HepG2 (cell line): ENCODE measurements around the gene TXLNA. TPM values are rescaled to one million over a fixed set of nuclear protein-coding genes. Genes with fewer than 3 reads are reported as not detected.

Experiments used
- FOSL2 ChIP-seq: sonication (generic); formaldehyde crosslinking; IDR thresholded peaks from 2 replicates; pipeline ENCODE4 v1.4.0; 2020; ENCODE audit warnings: missing genetic modification reagents
- HOXA3 ChIP-seq: sonication (generic); formaldehyde crosslinking; IDR thresholded peaks from 2 replicates; pipeline ENCODE4 v1.5.0; 2020; ENCODE audit warnings: missing genetic modification reagents
- ISL2 ChIP-seq: sonication (generic); formaldehyde crosslinking; IDR thresholded peaks from 2 replicates; pipeline ENCODE4 v1.5.0; 2020; ENCODE audit warnings: missing genetic modification reagents
- JDP2 ChIP-seq: sonication (generic); formaldehyde crosslinking; IDR thresholded peaks from 2 replicates; pipeline ENCODE4 v1.8.1; 2022; ENCODE audit warnings: missing genetic modification reagents, borderline replicate concordance
- KLF6 ChIP-seq: IDR thresholded peaks from 2 replicates; pipeline ENCODE4 v1.8.0; 2016; ENCODE audit warnings: missing biosample characterization, missing genetic modification reagents
- MAX ChIP-seq: IDR thresholded peaks from 2 replicates; pipeline ENCODE4 v1.6.1; 2012; ENCODE audit warnings: inconsistent platforms
- NBN ChIP-seq: fragments of 450-650 bp; conservative IDR thresholded peaks from 2 replicates; pipeline ENCODE4 v1.6.1; 2017
- NCOA5 ChIP-seq: sonication (generic); formaldehyde crosslinking; IDR thresholded peaks from 2 replicates; pipeline ENCODE4 v1.4.0; 2020; ENCODE audit warnings: missing genetic modification reagents
- NFE2 ChIP-seq: sonication (generic); formaldehyde crosslinking; IDR thresholded peaks from 2 replicates; pipeline ENCODE4 v1.4.0; 2020; ENCODE audit warnings: missing genetic modification reagents
- PITX1 ChIP-seq: sonication (generic); formaldehyde crosslinking; IDR thresholded peaks from 2 replicates; pipeline ENCODE4 v1.5.1; 2020; ENCODE audit warnings: mild to moderate bottlenecking, missing genetic modification reagents
- POLR2A ChIP-seq, 2 experiments: IDR thresholded peaks; 2 replicates each; pipeline ENCODE4 v1.6.1; 2011; ENCODE audit warnings: low read depth in 2 of 2, low read length in 2 of 2, mild to moderate bottlenecking in 1 of 2, moderate library complexity in 1 of 2; ENCODE audit not compliant: insufficient read depth in 1 of 2
- SALL2 ChIP-seq: sonication (generic); formaldehyde crosslinking; IDR thresholded peaks from 2 replicates; pipeline ENCODE4 v1.8.1; 2023; ENCODE audit warnings: mild to moderate bottlenecking, missing genetic modification reagents, inconsistent platforms
- SMYD3 ChIP-seq: sonication (generic); formaldehyde crosslinking; IDR thresholded peaks from 2 replicates; pipeline ENCODE4 v1.8.1; 2023; ENCODE audit warnings: mild to moderate bottlenecking, missing genetic modification reagents
- SNAPC2 ChIP-seq: sonication (generic); formaldehyde crosslinking; IDR thresholded peaks from 2 replicates; pipeline ENCODE4 v1.8.1; 2022; ENCODE audit warnings: mild to moderate bottlenecking, missing genetic modification reagents
- TARDBP ChIP-seq: sonication (generic); formaldehyde crosslinking; IDR thresholded peaks from 2 replicates; pipeline ENCODE4 v1.8.0; 2022; ENCODE audit warnings: mild to moderate bottlenecking, missing genetic modification reagents
- TBX3 ChIP-seq: fragments of 450-650 bp; IDR thresholded peaks from 2 replicates; pipeline ENCODE4 v1.6.1; 2017; ENCODE audit warnings: antibody characterized with exemption, mild to moderate bottlenecking, inconsistent platforms, borderline replicate concordance
- ZBTB7A ChIP-seq: sonication (generic); formaldehyde crosslinking; IDR thresholded peaks from 2 replicates; pipeline ENCODE4 v1.8.0; 2022; ENCODE audit warnings: mild to moderate bottlenecking, missing genetic modification reagents
- ZFX ChIP-seq: sonication (generic); formaldehyde crosslinking; IDR thresholded peaks from 2 replicates; pipeline ENCODE4 v1.4.0; 2020; ENCODE audit warnings: mild to moderate bottlenecking, low read depth, missing genetic modification reagents, moderate library complexity
- ZIK1 ChIP-seq: sonication (generic); formaldehyde crosslinking; IDR thresholded peaks from 2 replicates; pipeline ENCODE4 v1.5.0; 2020; ENCODE audit warnings: mild to moderate bottlenecking, low read depth, missing genetic modification reagents, borderline replicate concordance
- ZMYM3 ChIP-seq: sonication (generic); formaldehyde crosslinking; IDR thresholded peaks from 2 replicates; pipeline ENCODE4 v1.5.1; 2020; ENCODE audit warnings: mild to moderate bottlenecking, missing genetic modification reagents
- ZNF225 ChIP-seq: sonication (generic); formaldehyde crosslinking; IDR thresholded peaks from 2 replicates; pipeline ENCODE4 v1.4.0; 2020; ENCODE audit warnings: mild to moderate bottlenecking, missing genetic modification reagents
- ZNF251 ChIP-seq: sonication (generic); formaldehyde crosslinking; IDR thresholded peaks from 2 replicates; pipeline ENCODE4 v1.9.0; 2021; ENCODE audit warnings: mild to moderate bottlenecking, missing genetic modification reagents
- ZNF414 ChIP-seq: sonication (generic); formaldehyde crosslinking; IDR thresholded peaks from 2 replicates; pipeline ENCODE4 v1.5.0; 2020; ENCODE audit warnings: missing genetic modification reagents
- ZNF431 ChIP-seq: sonication (generic); formaldehyde crosslinking; IDR thresholded peaks from 2 replicates; pipeline ENCODE4 v1.9.0; 2022; ENCODE audit warnings: missing genetic modification reagents, low read depth, mild to moderate bottlenecking, borderline replicate concordance
- ZNF451 ChIP-seq: sonication (generic); formaldehyde crosslinking; IDR thresholded peaks from 2 replicates; pipeline ENCODE4 v1.5.0; 2020; ENCODE audit warnings: mild to moderate bottlenecking, missing genetic modification reagents
- ZNF691 ChIP-seq: sonication (generic); formaldehyde crosslinking; IDR thresholded peaks from 2 replicates; pipeline ENCODE4 v1.4.0; 2020; ENCODE audit warnings: missing genetic modification reagents, low read depth, mild to moderate bottlenecking, borderline replicate concordance
- ZNF777 ChIP-seq: sonication (generic); formaldehyde crosslinking; IDR thresholded peaks from 2 replicates; pipeline ENCODE4 v1.4.0; 2020; ENCODE audit warnings: missing genetic modification reagents
- ZNF782 ChIP-seq: sonication (generic); formaldehyde crosslinking; IDR thresholded peaks from 2 replicates; pipeline ENCODE4 v1.4.0; 2020; ENCODE audit warnings: missing genetic modification reagents, mild to moderate bottlenecking, borderline replicate concordance
- ZNF792 ChIP-seq: IDR thresholded peaks from 2 replicates; pipeline ENCODE4 v1.6.1; 2016
- polyA plus RNA-seq, 8 experiments: library from polyadenylated mRNA; depleted of rRNA in 3 of 8; stranded (reverse) in 7 of 8; unstranded in 1 of 8; fragments of >200 nt; fragmentation: Illumina TruSeq in 4 of 8; extraction: Trizol in 4 of 8; gene quantifications; 2 replicates each; pipeline versions ENCODE4 v1.2.1 to v1.2.3, GENCODE V29; 2011 to 2016; ENCODE audit warnings: low read depth in 4 of 8, missing spikeins in 1 of 8, mixed read lengths in 1 of 8; ENCODE audit not compliant: insufficient read depth in 1 of 8
- total RNA-seq, 5 experiments: library from RNA; depleted of rRNA; stranded (reverse); fragments of >200 nt; fragmentation: Illumina TruSeq; extraction: Trizol; gene quantifications; 2 replicates each; pipeline ENCODE4 v1.2.3, GENCODE V29; 2016; ENCODE audit warnings: low read depth in 1 of 5

The TXLNA gene
- total and polyA plus RNA-seq, 2 of the 13 experiments (the other 11 are each of a cell fraction or from before 2014, with no cell fraction given), result 29.6 to 67.8 TPM

- TF ChIP-seq ZNF431 (CRISPR knock-in tag) (no peak), HOXA3 (CRISPR knock-in tag) (peak; percentile 51; the same call in 1 of the 2 replicates), ZMYM3 (CRISPR knock-in tag) (peak; percentile 14; the same call in 1 of the 2 replicates), ZNF792 (CRISPR knock-in tag) (0 out of 2 replicates have a peak, but pooled peaks have one; percentile 30), SALL2 (CRISPR knock-in tag) (0 out of 2 replicates have a peak, but pooled peaks have one; percentile 50), FOSL2 (CRISPR knock-in tag) (peak; percentile 88), TBX3 (no peak), SMYD3 (CRISPR knock-in tag) (no peak), MAX (peak; percentile 89), PITX1 (CRISPR knock-in tag) (0 out of 2 replicates have a peak, but pooled peaks have one; percentile 27), ZNF225 (CRISPR knock-in tag) (no peak), SNAPC2 (CRISPR knock-in tag) (no peak), ZNF451 (CRISPR knock-in tag) (peak; percentile 67; the same call in 1 of the 2 replicates), ZNF782 (CRISPR knock-in tag) (peak; percentile 80; the same call in 1 of the 2 replicates), ZIK1 (peak; percentile 53; the same call in 1 of the 2 replicates), ZNF414 (CRISPR knock-in tag) (0 out of 2 replicates have a peak, but pooled peaks have one; percentile 46), POLR2A (IDR thresholded peaks at IDR 0.05; ENCODE audit: insufficient read depth in 1 of 2, low read depth in 2 of 2, low read length in 2 of 2) (peak in 1 of 2 experiments; percentile 39; a peak in 1 of 4 replicates), ZNF777 (CRISPR knock-in tag) (peak; percentile 66), JDP2 (CRISPR knock-in tag) (no peak), ZFX (CRISPR knock-in tag) (peak; percentile 76; the same call in 1 of the 2 replicates), ZNF691 (peak; percentile 88; the same call in 1 of the 2 replicates), KLF6 (CRISPR knock-in tag) (peak; percentile 68; the same call in 1 of the 2 replicates), TARDBP (CRISPR knock-in tag) (no peak), ISL2 (peak; percentile 36; the same call in 1 of the 2 replicates), ZNF251 (CRISPR knock-in tag) (0 out of 2 replicates have a peak, but pooled peaks have one; percentile 42), NFE2 (CRISPR knock-in tag) (no peak), ZBTB7A (CRISPR knock-in tag) (0 out of 2 replicates have a peak, but pooled peaks have one; percentile 40), NBN (no peak), NCOA5 (no peak)
Measured at GRCh38 chr1:32241001-32241763, 61.7 kb downstream of the TXLNA start (continued).
